ENCODE measurements around the gene DSG3.
"Not testable (repeated sequence)": the region's sequence is repeated elsewhere in the genome, so short reads cannot be mapped to it uniquely, and the experiment has no call there.

DNA sequence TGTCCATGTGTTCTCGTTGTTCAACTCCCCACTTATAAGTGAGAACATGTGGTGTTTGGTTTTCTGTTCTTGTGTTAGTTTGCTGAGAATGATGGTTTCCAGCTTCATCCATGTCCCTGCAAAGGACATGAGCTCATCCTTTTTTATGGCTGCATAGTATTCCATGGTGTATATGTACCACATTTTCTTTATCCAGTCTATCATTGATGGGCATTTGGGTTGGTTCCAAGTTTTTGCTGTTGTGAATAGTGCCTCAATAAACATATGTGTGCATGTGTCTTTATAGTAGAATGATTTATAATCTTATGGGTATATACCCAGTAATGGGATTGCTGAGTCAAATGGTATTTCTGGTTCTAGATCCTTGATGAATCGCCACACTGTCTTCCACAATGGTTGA, 59.6 kb downstream of the DSG3 start:
- not testable (repeated sequence) for TF ChIP-seq ISL1 (CRISPR knock-in tag; IDR thresholded peaks at IDR 0.05); ARNTL (CRISPR knock-in tag; IDR thresholded peaks at IDR 0.05; ENCODE audit: borderline replicate concordance, low read depth); ZNF70 (CRISPR knock-in tag; IDR thresholded peaks at IDR 0.05); CREB5 (CRISPR knock-in tag; IDR thresholded peaks at IDR 0.05; ENCODE audit: low read depth); ZC3H10 (CRISPR knock-in tag; IDR thresholded peaks at IDR 0.05); ZFP3 (CRISPR knock-in tag; IDR thresholded peaks at IDR 0.05); PATZ1 (CRISPR knock-in tag; IDR thresholded peaks at IDR 0.05; ENCODE audit: borderline replicate concordance)
- TF ChIP-seq, protein P1, sequence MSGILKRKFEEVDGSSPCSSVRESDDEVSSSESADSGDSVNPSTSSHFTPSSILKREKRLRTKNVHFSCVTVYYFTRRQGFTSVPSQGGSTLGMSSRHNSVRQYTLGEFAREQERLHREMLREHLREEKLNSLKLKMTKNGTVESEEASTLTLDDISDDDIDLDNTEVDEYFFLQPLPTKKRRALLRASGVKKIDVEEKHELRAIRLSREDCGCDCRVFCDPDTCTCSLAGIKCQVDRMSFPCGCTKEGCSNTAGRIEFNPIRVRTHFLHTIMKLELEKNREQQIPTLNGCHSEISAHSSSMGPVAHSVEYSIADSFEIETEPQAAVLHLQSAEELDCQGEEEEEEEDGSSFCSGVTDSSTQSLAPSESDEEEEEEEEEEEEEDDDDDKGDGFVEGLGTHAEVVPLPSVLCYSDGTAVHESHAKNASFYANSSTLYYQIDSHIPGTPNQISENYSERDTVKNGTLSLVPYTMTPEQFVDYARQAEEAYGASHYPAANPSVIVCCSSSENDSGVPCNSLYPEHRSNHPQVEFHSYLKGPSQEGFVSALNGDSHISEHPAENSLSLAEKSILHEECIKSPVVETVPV (CRISPR knock-in tag; IDR thresholded peaks at IDR 0.05): not testable (repeated sequence)

All from SK-N-SH treated with all-trans-retinoic acid at 6 μM for 48 hours (cell line).